HG03196 (cell line): ENCODE data around the gene ZNF48.

Experiments
- ATAC-seq: cut with Tn5 transposase; IDR thresholded peaks from one replicate; pipeline ENCODE4 v1.9.1; 2021; ENCODE audit not compliant: unreplicated experiment

ZNF48 gene

DNA sequence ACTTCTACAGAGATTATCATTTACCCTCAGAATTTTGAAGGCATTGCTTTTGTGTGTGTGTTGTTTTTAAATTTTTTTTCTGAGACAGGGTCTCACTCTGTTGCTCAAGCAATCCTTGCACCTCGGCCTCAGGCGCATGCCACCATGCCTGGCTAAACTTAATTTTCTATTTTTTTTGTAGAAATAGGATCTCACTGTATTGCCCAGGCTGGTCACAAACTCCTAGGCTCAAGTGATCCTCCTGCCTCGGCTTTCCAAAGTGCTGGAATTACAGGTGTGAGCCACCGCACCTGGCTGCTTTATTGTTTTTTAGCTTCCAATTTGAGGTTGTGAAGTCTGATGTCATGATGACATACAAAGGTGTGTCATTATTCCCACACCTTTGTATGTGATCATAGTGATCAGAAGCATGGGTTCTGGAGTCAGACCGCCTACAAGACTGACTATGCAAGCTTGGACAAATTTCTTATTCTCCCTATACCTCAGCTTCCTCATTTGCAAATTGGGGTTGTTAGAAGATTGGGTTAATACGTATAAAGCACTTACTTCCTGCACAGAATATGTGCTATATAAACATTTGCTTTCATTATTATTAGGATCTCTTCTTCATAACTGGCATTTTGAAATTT, 44.6 kb downstream of the ZNF48 start:
- ATAC-seq = no peak

DNA sequence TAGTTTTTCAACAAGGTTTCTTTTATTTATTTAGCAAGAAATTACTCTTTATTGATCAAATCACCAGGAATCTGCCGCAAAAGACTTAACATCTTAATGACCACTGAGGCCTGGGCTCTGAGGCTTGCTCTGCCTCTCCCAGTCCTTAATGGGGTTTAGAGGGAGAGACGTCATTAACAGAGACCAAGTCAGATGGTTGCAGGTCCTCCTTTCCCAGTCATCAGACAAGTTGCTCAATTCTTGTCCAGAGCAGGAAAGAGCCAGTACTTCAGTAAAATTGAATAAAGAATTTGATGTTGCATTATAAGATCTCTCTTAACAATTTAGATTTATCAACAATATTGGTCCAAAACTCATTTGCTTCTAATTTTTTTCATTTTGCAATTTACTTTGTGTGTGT, 48.4 kb downstream of the ZNF48 start:
- no peak for ATAC-seq

DNA sequence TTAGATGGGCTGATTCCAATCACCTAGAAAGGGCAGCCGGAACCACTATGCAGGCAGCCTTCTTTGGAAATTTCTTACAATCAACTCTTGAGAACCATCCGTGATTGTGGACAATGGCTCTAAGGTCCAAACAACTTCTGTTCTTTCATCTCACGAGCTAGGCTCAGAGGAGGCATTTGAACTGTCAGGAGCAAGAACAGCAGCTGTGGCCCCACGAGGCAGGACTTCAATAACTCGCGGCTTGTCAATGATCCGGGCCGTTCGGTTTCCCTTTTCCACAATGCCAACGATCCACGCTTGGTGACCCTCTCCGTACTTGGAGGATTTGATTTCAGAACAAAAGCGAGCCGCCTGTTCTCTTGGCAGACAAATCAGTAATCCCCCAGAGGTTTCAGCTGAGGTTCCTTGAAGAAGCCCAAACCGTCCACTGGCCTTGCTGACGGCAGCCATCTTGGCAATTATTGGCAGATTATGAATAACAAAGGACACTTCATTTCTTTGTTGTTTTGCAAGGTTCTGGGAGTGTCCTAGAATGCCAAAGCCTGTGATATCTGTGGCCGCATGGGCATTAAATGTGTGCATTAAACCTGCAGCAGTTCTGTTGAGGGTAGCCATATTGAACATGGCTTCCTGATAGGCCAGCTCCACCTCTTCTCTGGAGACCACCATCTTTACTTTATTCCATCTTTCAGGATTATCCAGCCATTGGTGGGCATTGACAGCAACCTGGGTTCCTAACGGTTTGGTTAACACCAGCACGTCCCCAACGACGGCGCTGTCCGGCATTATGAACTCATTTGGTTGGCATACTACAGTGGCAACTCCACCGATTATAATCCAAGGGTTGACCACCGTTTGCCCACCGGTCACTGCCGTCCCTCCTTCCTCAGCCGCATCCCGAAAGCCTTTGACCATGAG, 49.3 kb downstream of the ZNF48 start:
- no peak for ATAC-seq

DNA sequence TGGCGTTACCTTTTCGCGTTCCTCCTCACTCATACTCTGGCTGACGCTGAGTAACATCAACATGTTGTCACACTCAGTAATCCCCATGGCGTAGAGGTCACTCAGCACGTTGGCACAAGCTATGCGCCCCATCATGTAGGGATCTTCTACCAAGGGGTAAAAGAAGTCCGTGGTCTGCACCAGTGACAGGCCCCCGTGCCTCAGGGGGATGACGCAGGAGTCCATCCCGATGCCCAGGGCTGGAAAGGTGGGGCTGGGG, 49.9 kb downstream of the ZNF48 start:
- ATAC-seq = no peak

DNA sequence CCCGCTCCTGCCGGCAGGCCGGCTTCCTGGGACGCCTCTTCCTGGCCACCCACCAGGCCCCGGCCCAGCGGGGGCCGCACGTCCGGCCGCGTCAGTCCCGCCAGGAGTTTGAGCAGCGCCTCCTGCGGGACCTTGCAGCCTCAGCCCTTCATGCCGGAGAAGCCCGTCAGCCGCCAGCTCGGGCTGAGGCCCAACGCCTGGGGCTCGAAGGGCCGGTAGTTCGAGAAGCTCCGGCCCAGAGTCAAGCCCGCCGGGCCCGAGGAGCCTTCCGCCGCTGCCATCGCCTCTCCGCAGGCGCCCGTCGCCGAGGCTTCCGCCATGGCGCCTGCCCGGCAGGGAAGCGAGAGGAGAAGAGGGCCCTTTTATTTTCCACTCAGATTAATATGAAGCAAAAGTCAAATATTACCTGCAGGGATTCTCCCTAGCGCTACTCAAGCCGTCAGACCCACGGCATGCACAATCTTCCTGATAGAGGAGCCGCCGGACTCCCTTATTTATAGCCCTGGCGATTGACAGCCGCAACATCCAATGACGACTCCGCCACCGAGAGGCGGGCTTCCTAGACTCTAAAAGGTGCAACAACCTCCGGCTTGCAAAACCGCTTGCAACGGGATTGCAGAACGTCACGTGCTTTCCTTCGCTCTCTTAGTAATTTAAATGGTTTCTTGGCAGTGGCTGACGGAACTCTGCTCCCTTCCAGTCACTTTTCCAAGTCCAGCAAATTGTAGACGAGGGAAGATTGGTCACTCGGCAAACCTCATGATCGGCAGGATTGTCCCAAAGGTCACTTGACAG, 50.4 kb downstream of the ZNF48 start, which contains the start of gene SEPHS2:
TSS of gene SEPHS2 (minus strand) at position 467 of the 795 bp plus-strand sequence. CDS start at position 320, 147 bp downstream.
- ATAC-seq = peak; percentile 68

DNA sequence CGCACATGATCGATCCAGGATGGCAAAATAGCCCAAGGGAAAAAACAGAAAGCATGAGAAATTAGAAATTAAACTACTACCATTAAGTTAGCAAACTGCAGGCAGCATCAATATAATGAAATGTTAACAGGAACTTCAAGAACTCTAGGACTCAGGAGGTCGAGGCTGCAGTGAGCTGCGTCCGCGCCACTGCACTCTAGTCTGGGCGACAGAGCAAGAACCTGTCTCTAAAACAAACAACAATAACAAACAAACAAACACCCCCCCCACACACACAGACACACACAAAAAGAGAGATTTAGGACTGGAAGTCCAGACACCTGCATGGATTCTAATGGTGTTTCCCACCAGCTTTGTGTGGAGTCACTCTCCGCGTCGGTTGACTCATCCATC, 51.0 kb downstream of the ZNF48 start:
- ATAC-seq = no peak

DNA sequence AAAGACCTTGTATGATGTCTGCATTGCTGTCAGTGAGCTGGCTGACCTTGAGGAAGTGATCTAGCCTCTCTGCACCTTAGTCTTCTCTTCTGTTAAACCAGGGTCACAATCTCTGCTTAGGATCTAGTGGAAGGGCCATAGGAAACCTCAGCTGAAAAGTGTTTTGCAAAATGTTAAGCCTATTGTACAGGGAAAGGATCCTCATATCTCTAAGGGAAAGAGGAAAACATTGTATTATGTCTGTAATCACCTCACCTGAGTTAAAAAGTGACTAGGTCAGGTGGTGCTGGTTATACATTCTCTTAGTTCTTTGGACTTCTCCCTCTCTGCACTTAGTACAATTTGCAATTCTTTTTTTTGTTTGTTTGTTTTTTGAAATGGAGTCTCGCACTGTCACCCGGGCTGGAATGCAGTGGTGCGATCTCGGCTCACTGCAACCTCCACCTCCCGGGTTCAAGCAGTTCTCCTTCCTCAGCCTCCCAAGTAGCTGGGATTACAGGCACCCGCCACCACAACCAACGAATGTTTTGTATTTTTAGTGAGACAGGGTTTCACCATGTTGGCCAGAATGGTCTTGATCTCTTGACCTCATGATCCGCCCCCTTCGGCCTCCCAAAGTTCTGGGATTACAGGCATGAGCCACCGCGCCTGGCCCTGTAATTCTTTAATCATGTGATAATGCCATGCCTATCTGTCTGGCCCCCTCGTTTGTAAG, 52.4 kb downstream of the ZNF48 start:
- ATAC-seq = no peak

DNA sequence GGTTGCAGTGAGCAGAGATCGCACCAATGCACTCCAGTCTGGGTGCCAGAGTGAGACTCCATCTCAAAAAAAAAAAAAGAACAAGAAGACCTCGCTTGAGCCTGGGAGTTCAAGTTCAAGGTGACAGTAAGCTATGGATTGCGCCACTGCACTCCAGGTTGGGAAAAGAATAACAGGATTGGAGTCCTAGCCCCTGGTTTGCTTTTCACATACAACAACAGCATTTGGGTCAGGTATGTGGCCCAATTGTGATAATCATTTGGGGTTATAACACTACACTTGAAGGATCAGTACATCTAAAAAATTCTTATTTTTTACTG, 53.9 kb downstream of the ZNF48 start:
- no peak for ATAC-seq
